ENCODE results near the gene CAPN15.
"Not testable (repeated sequence)": the region's sequence is repeated elsewhere in the genome, so short reads cannot be mapped to it uniquely, and the experiment has no call there.

Gene CAPN15

DNA sequence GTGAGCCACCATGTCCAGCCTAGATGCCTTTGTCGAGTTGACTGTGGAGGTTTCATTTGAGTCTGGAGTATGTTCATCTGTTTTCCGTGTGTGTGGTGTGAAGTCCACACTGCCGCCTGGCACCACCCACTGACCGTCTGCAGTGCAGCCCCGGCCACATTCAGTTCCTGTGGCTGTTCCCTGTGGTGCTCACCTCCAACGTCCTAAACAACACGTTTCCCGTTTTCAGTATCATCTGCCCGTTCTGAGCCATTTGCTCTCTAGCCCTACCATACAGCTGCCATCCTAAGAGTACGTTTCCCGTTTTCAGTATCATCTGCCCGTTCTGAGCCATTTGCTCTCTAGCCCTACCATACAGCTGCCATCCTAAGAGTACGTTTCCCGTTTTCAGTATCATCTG lies 20.0 kb upstream of the CAPN15 start:
- not testable (repeated sequence) for DNase-seq

DNA sequence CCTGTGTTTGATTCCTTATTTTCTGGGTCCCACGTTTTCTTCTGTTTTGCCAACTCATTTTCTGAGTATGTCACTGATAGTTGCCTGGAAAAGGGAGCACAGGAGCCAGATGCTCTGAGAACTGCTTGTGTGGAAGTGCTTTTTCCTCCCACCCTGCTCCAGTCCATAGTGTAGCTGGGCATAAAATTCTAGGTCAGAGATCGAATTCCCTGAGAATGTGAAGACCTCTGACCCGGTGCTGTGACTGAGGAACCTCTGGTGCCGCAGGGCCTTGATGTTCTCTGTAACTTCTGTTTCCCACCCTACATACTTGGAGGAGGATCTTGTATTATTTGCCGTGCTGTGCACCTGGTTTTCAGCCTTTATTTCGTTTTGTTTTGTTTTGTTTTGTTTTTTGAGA lies 19.5 kb upstream of the CAPN15 start:
- no peak for DNase-seq

DNA sequence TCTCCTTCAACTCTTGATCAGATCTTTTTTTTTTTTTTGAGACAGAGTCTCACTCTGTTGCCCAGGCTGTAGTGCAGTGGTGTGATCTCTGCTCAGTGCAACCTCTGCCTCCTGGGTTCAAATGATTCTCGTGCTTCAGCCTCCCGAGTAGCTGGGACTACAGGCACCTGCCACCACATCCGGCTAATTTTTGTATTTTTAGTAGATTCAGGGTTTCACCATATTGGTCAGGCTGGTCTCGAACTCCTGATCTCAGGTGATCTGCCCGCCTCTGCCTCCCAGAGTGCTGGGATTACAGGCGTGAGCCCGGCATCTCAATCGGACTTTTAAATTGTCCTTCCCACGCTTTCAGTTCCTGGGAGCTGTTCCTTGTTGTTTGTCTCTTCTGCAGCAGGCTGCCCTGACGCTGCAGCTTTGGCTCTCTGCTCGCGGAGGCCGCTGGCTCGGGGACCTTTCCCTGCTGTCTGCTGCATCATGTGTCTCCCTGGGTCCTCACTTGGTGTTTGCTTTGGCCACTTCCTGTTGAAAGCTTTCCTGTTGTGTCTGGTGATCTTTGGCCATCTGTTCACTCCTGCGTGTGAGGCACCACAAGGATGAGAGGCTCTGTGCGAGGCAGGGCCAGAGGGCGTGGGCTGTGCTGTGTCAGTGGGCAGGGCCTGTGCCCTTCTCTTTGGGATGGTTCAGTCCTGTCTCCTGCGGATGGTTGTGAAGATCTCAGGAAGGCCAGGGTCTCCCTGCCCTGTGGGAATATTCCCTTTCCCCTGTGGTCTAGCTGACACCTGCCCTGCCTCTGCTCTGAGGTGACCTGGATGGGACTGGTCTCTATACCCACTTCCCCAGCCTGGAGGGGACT lies 18.4 kb upstream of the CAPN15 start:
- DNase-seq, result no peak

DNA sequence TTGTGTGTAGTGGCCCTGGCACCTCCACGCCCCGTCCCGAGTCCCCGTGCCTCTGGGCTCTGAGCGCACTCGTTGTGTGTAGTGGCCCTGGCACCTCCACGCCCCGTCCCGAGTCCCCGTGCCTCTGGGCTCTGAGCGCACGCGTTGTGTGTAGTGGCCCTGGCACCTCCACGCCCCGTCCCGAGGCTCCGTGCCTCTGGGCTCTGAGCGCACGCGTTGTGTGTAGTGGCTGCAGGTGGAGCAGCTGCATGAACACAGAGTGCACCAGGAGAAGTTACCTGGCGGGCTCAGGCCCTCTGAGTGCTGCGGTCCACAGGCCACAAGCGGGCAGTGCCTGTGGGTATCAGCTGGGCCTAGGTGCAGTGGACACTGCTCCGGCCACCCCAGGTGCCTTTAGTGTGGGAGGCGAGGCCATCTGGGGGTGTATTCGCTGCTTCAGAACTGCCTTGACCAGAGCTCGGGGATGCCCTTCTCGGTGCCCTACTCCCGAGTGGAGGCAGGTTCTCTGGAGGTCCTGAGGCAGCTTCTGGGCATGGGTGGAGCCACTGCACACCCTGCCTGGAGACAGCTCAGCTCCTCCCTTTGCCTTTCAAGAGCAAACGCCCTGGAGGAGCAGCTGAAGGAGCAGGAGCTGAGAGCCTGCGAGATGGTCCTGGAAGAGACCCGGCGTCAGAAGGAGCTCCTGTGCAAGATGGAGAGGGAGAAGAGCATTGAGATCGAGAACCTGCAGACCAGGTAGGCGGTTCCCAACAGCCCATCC lies 17.3 kb upstream of the CAPN15 start:
- no peak for DNase-seq

DNA sequence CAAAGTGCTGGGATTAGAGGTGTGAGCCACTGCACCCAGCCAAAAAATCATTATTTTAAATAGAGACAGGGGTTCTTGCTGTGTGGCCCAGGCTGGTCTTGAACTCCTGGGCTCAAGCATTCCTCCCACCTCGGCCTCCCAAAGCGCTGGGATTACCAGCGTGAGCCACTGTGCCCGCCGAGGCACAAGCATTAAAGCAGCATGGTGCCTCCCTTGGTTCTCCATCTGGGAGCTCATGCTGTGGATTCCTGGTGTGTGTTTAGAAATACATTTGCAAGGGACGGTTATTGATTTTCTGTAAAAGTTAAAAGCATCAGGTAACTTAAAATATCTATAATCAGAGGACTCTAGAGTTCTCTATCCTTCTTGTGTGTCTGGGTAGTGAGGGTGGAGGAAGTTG lies 14.7 kb upstream of the CAPN15 start:
- no peak for DNase-seq

DNA sequence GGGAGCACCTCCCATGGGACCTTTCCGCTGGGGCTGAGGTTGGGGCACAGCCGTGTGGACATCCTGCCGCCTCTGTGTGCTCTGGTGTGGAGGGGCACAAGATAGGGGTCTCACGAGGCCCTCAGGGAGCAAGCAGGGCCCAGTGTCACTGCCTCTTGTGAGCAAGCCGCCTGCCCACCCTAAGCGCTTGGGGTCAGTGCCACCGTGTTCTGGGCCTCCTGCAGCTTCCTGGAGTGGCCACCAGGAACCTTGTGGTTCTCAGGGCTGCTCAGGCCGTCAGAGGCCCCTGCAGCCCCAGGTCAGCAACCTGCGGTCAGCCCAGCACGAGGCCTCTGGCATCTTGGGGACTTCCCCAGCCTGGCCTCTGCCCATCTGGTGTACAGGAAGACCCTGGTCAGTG lies 13.6 kb upstream of the CAPN15 start:
- no peak for DNase-seq

DNA sequence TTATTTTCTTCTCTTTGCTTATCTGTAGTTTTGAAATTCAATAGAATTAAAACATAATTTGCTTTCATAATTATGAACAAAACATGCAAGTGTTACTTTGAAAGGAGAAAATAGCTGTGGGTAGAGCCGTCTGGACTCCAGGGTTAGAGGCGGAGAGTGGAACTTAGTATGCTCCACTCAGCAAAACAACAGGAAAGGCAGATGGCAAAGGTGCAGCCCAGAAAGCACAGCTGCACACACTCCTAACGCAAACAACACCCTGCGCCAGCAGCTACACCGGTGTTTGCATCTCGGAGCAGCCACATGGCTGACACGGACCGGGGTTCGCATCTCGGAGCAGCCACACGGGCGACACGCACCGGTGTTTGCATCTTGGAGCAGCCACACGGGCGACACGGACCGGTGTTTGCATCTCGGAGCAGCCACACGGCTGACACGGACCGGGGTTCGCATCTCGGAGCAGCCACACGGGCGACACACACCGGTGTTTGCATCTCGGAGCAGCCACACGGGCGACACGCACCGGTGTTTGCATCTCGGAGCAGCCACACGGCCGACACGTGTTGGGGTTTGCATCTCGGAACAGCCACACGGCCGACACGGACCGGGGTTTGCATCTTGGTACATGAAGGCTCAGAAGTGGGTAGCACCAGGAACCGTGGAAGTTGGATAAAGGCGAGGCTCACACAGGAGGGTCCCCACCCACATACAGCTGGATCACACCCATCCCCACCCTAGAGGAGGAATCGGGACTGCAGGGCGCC lies 12.2 kb upstream of the CAPN15 start:
- DNase-seq, result no peak

DNA sequence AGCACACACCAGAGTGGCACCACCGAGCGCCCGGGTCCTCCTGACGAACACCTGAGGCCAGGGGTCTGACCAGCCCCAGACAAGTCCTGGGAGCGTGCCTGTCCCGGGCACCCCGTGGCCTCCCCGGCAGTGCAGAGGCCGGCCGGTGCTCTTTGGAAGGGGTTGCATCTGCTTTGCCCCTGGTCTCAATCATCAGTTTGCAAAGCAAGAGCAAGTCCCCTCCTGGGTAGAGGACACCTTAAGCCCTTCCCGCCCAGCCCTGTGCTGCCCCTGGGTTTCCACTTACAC lies 11.6 kb upstream of the CAPN15 start:
- DNase-seq, result no peak

DNA sequence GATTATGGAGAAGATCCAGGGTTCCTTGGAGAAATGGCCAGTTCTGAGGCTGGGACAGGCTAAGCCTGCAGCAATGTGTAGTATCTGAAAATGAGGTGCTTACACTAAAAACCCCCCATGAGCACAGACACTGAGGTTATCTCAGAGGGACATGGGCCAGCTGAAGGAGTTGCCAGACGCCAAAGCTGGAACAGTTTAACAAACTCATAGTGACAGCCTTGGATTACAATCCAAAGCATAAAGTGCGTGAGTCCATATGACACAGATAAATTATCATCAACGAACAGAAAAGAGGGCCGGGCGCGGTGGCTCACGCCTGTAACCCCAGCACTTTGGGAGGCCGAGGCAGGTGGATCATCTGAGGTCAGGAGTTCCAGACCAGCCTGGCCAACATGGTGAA lies 11.2 kb upstream of the CAPN15 start:
- no peak for DNase-seq

DNA sequence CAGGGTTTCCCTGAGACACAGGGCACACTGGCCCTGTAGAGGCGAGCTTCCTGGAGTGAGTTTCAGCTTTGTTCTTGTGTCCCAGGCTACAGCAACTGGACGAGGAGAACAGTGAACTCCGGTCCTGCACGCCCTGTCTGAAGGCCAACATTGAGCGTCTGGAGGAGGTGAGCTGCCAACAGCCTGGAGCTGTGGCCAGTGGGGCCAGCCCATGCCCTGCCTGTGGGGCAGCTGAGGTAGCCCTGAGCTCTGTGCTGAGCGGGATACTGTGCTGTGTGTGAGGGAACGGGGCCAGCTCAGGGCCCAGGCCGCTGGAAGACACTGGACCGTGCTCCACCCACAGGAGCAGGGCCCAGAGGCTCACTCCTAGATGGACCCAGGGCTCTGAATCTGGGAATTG lies 8.7 kb upstream of the CAPN15 start:
- no peak for DNase-seq

DNA sequence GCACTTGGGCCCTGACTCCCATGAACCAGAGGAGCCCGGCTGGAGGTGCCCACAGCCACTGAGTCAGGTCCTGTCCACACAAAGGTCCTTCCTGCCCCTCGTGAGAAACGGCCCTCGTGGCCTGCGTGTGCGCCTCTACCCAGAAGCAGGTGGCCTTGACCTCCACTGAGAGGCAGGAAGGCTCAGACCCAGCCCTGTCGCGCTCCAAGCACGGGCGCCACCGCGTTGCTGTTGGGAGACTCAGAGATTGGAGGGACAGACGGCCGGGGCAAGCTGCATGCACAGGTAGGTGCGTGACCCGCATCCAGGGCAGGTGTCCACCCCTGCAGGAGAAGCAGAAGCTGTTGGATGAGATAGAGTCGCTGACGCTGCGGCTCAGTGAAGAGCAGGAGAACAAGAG lies 8.1 kb upstream of the CAPN15 start:
- no peak for DNase-seq

DNA sequence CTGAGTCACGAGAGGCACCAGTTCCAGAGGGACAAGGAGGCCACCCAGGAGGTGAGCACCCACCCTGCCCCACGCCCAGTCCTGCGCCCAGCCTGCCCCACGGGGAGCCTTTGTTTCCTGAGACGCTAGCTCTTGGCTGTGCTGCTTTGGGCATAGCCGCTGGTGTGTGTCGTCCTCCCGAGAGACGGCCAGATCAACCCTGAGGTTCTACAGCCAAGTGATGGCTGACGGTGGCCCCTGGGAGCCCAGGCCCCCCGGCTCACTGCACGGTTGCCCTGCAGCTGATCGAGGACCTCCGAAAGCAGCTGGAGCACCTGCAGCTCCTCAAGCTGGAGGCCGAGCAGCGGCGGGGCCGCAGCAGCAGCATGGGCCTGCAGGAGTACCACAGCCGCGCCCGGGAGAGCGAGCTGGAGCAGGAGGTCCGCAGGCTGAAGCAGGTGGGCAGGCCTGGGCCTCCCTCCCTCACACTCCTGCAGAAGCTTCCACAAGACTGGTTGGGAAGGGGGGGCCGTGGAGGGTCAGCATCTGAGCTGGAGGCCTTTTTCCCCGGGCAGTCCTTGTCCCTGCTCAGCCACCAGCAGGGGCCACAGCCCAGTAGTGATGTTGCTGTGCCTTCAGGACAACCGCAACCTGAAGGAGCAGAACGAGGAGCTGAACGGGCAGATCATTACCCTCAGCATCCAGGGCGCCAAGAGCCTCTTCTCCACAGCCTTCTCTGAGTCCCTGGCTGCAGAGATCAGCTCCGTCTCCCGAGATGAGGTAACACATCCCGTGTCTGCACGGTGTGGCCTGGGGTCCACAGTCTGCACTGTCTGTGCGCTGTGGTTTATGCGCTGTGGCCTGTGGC lies 7.4 kb upstream of the CAPN15 start:
- no peak for DNase-seq

DNA sequence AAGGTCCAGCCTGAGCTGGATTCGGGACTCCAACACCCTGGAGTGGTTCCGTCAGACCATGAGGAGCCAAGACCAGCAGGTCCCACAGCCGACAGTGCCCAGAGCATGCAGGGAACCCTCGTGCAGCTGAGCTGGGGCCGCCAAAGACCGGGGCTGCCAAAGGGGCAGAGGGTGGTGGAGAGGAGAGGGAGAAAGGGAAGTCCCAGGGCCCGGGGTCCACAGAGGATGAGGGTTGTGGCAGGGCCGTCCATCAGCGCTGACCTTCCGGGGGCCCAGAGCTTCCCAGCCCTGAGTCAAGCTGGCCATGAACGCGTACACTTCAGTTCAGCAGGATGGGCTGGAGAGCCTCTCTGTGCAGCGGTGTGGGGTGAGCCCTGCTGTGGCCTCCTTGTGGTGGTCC lies 6.7 kb upstream of the CAPN15 start:
- DNase-seq, result no peak

DNA sequence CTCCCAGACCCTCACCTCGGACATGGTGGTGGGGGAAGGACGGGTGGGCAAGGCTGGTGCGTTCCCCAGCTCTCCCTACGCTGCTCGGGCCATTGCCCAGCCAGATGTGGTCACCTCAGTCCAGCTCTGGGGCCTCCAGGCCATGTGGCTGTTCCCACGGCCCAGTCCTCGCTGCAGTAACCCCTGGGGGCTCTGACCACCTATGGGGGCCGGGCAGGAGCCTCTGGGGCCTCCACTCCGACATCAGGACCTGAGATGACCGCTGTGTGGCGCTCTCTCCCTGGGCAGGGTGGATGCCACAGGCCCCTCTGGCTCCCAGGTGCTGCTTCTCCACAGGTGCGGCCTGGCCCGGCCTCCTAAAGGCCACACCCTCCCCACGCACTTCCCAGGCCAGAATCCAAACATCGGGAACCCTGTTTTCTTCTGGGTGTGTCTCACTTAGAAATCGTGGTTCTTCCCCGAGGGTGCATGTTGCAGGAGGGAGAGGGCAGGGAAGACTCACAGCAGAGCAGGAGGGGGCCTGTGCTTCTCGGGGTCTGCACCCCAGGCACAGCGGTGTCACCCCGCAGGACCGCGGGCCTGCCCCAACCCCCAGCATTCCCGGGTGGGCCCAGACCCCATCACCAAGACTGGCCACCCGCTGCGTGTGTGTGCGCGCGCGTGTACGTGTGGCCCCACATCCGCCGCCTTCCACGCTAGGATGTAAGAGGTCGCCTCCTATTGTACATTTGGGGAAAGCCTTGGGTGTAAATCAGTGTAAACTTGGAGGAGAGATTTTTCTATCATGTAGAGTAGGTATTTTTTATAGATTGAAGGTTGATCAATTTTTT lies 5.9 kb upstream of the CAPN15 start:
- DNase-seq, result no peak

DNA sequence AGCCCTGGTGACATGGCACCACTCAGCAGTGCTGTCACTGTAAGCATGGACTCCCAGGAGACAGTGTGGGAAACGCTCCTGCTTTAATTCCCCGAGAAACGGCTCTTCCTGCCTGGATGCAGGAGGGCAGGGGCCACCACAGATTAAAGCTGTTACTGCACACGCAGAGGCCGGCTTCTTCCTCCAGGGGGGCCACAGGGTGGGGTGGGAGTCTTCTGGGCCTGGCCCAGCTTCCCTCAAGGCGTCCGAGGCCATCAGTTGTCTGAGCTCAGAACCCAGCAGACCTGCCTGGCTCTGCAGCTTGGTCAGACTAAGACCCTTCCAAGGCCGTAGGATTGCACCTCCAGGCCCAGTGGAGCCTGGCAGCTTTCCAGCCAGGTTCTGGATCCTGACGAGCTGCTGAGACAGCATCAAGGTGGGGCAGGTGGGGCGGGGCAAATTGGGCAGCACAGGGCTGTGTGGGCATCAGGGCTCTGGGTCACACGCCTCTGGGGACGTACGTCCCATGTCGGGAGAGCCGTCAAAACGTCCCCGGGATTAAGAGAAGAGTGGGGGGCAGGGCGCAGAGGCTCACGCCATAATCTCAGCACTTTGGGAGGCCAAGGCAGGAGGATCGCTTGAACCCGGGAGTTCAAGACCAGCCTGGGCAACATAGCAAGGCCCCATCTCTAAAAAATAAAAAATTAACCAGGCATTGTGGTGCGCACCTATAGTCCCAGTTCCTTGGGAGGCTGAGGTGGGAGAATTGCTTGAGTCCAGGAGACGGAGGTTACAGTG lies 5.0 kb upstream of the CAPN15 start:
- DNase-seq, result no peak

DNA sequence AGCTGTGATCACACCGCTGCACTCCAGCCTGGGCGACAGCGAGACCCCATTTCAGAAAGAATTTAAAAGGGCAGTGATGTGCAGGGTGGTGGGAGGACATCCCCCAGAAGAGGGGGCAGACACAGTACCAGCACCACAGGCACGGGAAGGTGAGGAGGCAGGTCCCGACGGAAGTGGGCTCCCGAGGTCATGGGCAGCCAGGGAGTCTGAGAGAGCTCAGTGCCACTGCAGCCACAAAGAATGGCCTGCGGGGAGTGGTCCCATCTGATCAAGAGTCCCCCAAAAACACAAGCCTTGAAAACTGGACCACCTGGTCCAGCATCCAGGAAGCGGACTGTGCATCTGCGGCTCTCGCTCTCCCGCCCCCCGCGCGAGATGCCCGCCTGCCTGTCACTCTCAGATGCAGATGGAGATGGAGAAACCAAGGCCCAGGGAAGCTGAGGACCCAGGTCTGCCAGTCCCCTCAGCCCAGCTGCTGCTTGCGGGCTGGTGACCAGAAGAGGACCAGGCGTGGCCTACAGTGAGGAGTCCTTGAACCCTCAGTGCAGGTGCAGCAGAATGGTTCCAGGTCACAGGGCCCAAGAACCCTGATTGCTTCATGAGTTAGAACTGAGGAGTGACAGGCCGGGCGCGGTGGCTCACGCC lies 4.3 kb upstream of the CAPN15 start:
- no peak for DNase-seq

DNA sequence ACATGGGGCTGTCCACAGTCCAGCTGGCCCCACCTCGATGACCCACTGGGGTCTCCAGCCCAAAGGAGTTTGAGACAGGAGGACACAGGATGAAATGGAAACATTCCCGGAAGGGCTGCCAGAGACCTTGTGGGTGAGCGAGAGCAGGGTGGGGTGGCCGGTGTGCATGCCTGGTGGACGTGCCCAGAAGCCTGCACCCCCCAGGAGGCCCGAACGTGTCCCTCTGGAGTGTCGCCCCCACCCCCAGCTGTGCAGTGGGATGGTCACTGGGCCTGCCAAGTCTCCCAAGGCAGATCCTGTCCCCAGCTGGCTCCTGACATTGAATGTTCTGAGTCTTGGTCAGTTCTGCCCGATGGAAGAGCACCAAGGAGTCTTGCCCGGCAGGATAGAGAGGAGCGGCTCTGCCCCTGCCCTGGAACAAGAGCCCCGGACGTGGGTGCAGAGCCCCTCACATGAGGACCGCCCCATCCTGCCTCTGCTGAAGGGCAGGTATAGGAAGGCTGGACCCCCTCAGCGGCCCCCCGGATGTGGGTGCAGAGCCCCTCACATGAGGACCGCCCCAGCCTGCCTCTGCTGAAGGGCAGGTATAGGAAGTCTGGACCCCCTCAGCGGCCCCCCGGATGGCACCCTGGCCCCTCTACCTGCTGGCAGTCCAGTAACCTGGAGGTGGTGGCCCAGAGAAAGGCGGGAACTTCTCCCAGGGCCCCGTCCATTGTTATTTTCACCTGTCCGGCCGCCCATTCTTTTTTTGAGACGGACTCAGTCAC lies 3.1 kb upstream of the CAPN15 start:
- no peak for DNase-seq

DNA sequence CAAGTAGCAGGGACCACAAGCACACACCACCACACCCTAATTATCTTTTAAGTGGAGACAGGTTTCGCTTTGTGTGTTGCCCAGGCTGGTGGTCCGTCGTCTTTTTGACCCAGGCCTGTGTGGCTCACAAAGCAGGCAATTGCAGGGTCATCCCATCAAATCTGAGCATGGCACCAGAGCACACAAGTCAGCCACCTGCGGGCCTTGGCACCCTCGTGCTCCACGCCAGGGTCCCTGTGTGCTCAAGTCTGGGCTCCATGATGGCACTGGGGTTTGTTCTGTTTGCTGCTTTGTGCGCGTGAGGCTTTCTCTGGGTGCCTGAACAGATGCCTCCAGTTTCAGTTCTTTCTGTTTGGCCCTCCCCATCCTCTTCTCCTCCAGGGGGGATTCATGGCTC lies 2.4 kb upstream of the CAPN15 start:
- DNase-seq, result no peak

DNA sequence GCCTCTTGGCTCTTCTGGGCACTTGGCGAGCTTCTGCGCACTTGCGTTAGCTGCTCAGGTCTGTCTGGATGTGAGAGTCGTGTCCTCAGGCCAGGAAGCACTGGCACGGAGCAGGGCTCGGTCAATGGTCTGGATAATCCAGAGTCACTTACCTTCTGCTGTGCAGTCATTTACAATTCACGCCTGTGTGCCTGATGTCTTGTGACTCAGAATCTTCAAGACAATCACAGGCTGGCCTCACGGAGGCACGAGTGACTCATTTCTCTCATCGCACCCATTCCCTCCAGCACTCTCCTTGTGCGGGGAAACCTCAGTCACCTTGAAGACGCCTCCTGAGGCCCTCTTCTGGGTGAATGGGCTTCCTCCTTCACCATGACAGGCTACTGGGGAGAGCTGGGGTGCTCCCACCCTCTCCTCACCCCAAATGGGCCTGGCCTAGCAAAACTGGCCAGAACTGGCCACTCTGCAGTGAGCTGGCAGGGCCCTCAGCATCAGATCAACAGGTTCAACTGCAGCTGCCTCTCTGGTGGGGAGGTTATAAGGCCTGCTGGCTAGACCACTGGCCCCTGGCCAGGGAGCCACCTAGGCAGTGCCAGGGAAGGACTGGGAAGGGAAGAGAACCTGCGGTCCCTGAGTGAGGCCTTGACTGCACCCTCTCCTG lies 1.9 kb upstream of the CAPN15 start:
- DNase-seq, result no peak
